ENCODE data around the gene GSK3B. TPM values are rescaled to one million over a fixed set of nuclear protein-coding genes. Genes with fewer than 3 reads are reported as not detected.

GSK3B gene
- polyA plus RNA-seq, 1 donor (not counting 4 experiments of a cell fraction or from before 2014, with no cell fraction given) = 73.3 TPM

GRCh38 chr3:120064641-120065040 lies 29.6 kb downstream of the GSK3B start:
- H3K4me2 ChIP-seq (ENCODE audit: control insufficient read depth, extremely low read depth, insufficient read depth, low read depth, low read length) = no peak overlapping the region
- H4K20me1 ChIP-seq (ENCODE audit: control insufficient read depth, extremely low read depth, insufficient read depth, low read length) = peaks cover 29% of the 10 kb centered on the region
- DNase-seq (ENCODE audit: low read depth, low spot score) (no peak), FAIRE-seq (no peak)
- H3K27ac ChIP-seq (ENCODE audit: control insufficient read depth, insufficient read depth, low read length) = no peak overlapping the region
- no peaks in the 10 kb centered on the region for H3K36me3 ChIP-seq (ENCODE audit: control insufficient read depth in 2 of 2, extremely low read depth in 1 of 2, insufficient read depth in 2 of 2, low read length in 2 of 2)
- no peak overlapping the region for H2AFZ ChIP-seq (ENCODE audit: control insufficient read depth, low read length)
- dilution Hi-C loops (cut with MboI; ENCODE audit: extremely low pct_ligation_motif_present, low sequenced_read_pairs) = no loop called here
- no peak overlapping the region for H3K9ac ChIP-seq (ENCODE audit: control insufficient read depth, extremely low read depth, insufficient read depth, low read length)
- no peak overlapping the region for H3K4me3 ChIP-seq (ENCODE audit: control insufficient read depth in 2 of 3, extremely low read depth in 1 of 3, insufficient read depth in 2 of 3, low read depth in 1 of 3, low read length in 3 of 3)
- no peaks in the 10 kb centered on the region for H3K9me3 ChIP-seq (ENCODE audit: control insufficient read depth, low read depth, low read length)
- TF ChIP-seq EZH2 (IDR thresholded peaks at IDR 0.05; ENCODE audit: low read length) (no peak), CTCF (optimal IDR thresholded peaks at IDR 0.05 in 1 of 3, IDR thresholded peaks at IDR 0.05 in 1 of 3, conservative IDR thresholded peaks at IDR 0.05 in 1 of 3; ENCODE audit: extremely low read depth in 1 of 3, insufficient read depth in 2 of 3, low read length in 3 of 3) (no peak)
- H3K9me1 ChIP-seq (ENCODE audit: control insufficient read depth, extremely low read depth, insufficient read depth, low read length) = no peaks in the 10 kb centered on the region
- H3K4me1 ChIP-seq (ENCODE audit: control insufficient read depth, extremely low read depth, insufficient read depth, low read length) = peaks cover 5% of the 10 kb centered on the region
- peaks cover 98% of the 10 kb centered on the region for H3K79me2 ChIP-seq (ENCODE audit: control insufficient read depth, insufficient read depth, low read length)
- H3K27me3 ChIP-seq (ENCODE audit: control insufficient read depth, extremely low read depth, insufficient read depth, low read length) = no peaks in the 10 kb centered on the region

- peaks cover 34% of the 10 kb centered on the region for H4K20me1 ChIP-seq (ENCODE audit: control insufficient read depth, extremely low read depth, insufficient read depth, low read length)
- H3K79me2 ChIP-seq (ENCODE audit: control insufficient read depth, insufficient read depth, low read length) = peaks cover 98% of the 10 kb centered on the region
- H3K27ac ChIP-seq (ENCODE audit: control insufficient read depth, insufficient read depth, low read length) = no peak overlapping the region
- no peaks in the 10 kb centered on the region for H3K27me3 ChIP-seq (ENCODE audit: control insufficient read depth, extremely low read depth, insufficient read depth, low read length)
- DNase-seq (ENCODE audit: low read depth, low spot score) = no peak
- H3K4me1 ChIP-seq (ENCODE audit: control insufficient read depth, extremely low read depth, insufficient read depth, low read length) = peaks cover 5% of the 10 kb centered on the region
- no peak for FAIRE-seq
- no peak overlapping the region for H3K4me3 ChIP-seq (ENCODE audit: control insufficient read depth in 2 of 3, extremely low read depth in 1 of 3, insufficient read depth in 2 of 3, low read depth in 1 of 3, low read length in 3 of 3)
- no peak for TF ChIP-seq EZH2 (IDR thresholded peaks at IDR 0.05; ENCODE audit: low read length)
- H3K36me3 ChIP-seq (ENCODE audit: control insufficient read depth in 2 of 2, extremely low read depth in 1 of 2, insufficient read depth in 2 of 2, low read length in 2 of 2) = no peaks in the 10 kb centered on the region
- dilution Hi-C loops (cut with MboI; ENCODE audit: extremely low pct_ligation_motif_present, low sequenced_read_pairs) = no loop called here
- H3K9ac ChIP-seq (ENCODE audit: control insufficient read depth, extremely low read depth, insufficient read depth, low read length) = no peak overlapping the region
- H3K9me1 ChIP-seq (ENCODE audit: control insufficient read depth, extremely low read depth, insufficient read depth, low read length) = no peaks in the 10 kb centered on the region
- H2AFZ ChIP-seq (ENCODE audit: control insufficient read depth, low read length) = no peak overlapping the region
- no peak overlapping the region for H3K4me2 ChIP-seq (ENCODE audit: control insufficient read depth, extremely low read depth, insufficient read depth, low read depth, low read length)
- no peaks in the 10 kb centered on the region for H3K9me3 ChIP-seq (ENCODE audit: control insufficient read depth, low read depth, low read length)
Measured at GRCh38 chr3:120062474-120062873, 31.8 kb downstream of the GSK3B start.
